HG03196 (cell line): Measurements from ENCODE around the gene ARL15.

Experiments used
- ATAC-seq: cut with Tn5 transposase; IDR thresholded peaks from one replicate; pipeline ENCODE4 v1.9.1; 2021; ENCODE audit not compliant: unreplicated experiment

The ARL15 gene

GRCh38 chr5:54315736-54316528 is 5.6 kb upstream of the ARL15 start:
- ATAC-seq: no peak

GRCh38 chr5:54313311-54314270 is 3.2 kb upstream of the ARL15 start:
- ATAC-seq: no peak

- no peak for ATAC-seq
Observed at GRCh38 chr5:54312499-54312898, 2.1 kb upstream of the ARL15 start.

GRCh38 chr5:54311176-54311677 is 854 bp upstream of the ARL15 start:
- no peak for ATAC-seq

GRCh38 chr5:54309691-54310432 is 511 bp downstream of the ARL15 start:
- ATAC-seq: peak; percentile 18

GRCh38 chr5:54309276-54309675 is 1.1 kb downstream of the ARL15 start:
- ATAC-seq: no peak

- ATAC-seq: no peak
Observed at GRCh38 chr5:54307583-54307982, 2.8 kb downstream of the ARL15 start.

GRCh38 chr5:54306893-54307292 is 3.5 kb downstream of the ARL15 start:
- no peak for ATAC-seq

GRCh38 chr5:54305737-54306136 is 4.6 kb downstream of the ARL15 start:
- no peak for ATAC-seq

GRCh38 chr5:54304040-54304439 is 6.3 kb downstream of the ARL15 start:
- ATAC-seq: no peak

GRCh38 chr5:54302267-54302687 is 8.1 kb downstream of the ARL15 start:
- ATAC-seq: no peak

GRCh38 chr5:54301849-54302248 is 8.5 kb downstream of the ARL15 start:
- ATAC-seq: no peak

GRCh38 chr5:54301220-54301619 is 9.2 kb downstream of the ARL15 start:
- ATAC-seq: no peak

GRCh38 chr5:54298947-54299346 is 11.4 kb downstream of the ARL15 start:
- no peak for ATAC-seq

GRCh38 chr5:54296386-54296785 is 14.0 kb downstream of the ARL15 start:
- no peak for ATAC-seq

GRCh38 chr5:54295651-54296276 is 14.6 kb downstream of the ARL15 start:
- no peak for ATAC-seq

- ATAC-seq: no peak
Observed at GRCh38 chr5:54294097-54294667, 16.2 kb downstream of the ARL15 start.

- no peak for ATAC-seq
Observed at GRCh38 chr5:54292866-54293265, 17.5 kb downstream of the ARL15 start.

- no peak for ATAC-seq
Observed at GRCh38 chr5:54291498-54291897, 18.9 kb downstream of the ARL15 start.

GRCh38 chr5:54289769-54290168 is 20.6 kb downstream of the ARL15 start:
- no peak for ATAC-seq
